Esophagus mucosa (tissue), 1 donor: ENCODE results near the gene MBIP. TPM values are rescaled to one million over a fixed set of nuclear protein-coding genes. Genes with fewer than 3 reads are reported as not detected.
"Not testable (repeated sequence)": the region's sequence is repeated elsewhere in the genome, so short reads cannot be mapped to it uniquely, and the experiment has no call there.

Source experiments
- ATAC-seq: fragments of 200-7000 bp; cut with Tn5 transposase; one replicate; pipeline ENCODE4 v1.9.1; 2020
- total RNA-seq: library from RNA; stranded (reverse); gene quantifications from one replicate; pipeline ENCODE4 v1.2.4, GENCODE V29; 2023
- donor health status: DM: yes; HTN: yes; CAD: no.

MBIP gene, protein sequence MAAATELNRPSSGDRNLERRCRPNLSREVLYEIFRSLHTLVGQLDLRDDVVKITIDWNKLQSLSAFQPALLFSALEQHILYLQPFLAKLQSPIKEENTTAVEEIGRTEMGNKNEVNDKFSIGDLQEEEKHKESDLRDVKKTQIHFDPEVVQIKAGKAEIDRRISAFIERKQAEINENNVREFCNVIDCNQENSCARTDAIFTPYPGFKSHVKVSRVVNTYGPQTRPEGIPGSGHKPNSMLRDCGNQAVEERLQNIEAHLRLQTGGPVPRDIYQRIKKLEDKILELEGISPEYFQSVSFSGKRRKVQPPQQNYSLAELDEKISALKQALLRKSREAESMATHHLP
- 12.5 TPM for total RNA-seq

DNA sequence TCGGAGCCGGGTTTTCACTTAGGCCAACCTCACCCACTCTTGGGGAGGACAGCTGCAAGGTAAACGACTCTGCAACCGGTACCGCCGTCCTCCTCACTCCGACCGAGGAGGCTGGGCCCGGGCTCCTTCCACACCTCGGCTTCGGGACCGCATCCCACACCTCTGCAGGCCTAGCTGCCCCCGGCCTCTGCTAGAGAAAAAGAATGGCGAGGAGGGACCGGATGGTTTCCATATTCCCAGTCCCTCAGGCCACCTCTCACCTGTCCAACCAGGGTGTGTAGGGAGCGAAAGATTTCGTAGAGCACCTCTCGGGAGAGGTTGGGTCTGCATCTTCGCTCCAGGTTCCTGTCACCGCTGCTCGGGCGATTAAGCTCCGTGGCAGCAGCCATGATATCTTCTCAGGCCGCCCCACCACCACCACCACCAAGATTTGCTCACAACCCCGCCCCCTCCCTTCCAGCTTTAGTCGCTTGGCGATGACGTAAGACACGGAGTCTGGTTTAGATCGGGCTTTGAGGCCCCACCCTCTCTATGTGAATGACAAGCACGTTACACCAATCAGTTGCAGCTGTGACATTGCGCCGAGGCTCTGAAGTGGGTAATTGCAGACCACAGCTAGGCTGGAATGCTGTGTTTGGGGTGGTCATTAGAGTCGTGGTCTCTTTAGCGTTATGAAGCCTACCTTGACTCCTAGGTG lies at the start of gene MBIP:
Gene MBIP, minus strand, starts transcription at position 438 of the 697 bp plus-strand sequence. Its CDS starts 49 bp downstream, at position 389.
- peak; percentile 99 for ATAC-seq

DNA sequence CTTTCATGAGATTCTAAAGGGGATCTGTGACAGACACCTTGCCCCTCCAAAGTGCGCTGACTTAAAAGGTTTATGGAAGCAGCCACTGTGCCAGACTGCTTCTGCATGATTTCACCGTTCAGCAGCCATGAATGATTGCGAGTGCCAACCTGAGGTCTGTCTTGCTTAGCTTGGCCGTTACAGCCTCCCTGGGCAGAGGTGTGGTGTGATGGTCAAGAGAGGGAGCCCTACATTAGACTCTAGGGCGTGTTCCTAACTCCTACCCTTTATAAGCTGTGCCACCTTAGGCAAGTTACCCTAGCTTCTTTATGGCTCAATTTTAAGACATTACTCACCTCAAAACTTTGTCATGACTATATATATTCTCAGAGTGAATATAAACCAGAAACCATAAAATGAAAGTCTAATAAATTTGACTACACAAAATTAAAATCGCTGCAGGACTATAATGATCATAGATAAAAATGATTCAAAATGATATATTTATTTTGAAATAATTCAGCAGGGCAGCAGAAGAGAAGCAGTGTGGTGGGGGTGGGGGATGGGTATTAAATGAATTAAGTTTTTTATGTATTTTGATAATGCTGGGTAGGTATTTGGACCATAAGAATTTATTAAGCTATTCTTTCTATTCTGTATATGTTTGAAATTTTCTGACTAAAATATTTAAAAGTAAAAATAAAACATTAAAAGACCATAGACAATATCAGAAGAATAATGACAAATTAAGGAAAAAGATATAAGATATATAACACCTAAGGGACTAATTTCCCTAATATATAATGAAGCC lies 47.7 kb upstream of the MBIP start:
- ATAC-seq: no peak

DNA sequence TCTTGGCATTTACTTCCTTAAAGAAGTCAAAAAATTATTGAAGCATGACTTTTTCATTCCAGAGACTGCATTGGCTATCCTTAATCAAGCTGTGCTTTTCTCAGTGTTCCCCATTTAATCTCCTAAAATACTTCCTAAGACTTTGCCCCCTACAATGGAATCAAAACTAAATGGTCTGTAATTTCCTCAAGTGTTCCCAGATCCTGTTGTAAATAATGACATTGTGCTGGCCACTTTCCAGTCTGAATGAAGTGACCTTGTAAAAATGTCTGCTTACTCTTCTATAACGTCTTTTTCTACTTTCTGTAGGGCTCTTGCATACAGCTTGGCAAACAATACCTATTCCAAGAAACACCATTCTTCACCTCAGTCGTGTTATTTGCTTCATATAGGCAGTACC lies 45.3 kb upstream of the MBIP start:
- ATAC-seq: no peak

DNA sequence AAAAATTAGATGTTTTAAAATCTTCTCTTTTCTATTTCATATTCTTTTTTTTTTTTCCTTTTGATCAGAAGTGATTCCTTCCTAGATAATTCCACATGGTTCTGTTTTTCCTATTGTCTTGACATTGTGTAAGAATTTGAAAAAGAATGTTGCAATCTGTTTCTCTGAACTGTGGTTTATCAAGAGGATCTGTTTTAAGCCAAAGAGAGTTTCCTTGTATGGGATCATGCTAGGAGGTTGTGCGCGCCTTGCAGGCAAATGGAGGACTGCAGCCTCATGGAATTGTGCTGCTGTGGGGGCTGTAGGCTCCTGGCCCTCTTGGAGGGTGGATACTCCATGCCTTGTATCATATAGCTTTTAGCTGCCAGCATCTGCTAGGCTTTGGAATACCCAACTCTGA lies 43.3 kb upstream of the MBIP start:
- ATAC-seq: no peak

DNA sequence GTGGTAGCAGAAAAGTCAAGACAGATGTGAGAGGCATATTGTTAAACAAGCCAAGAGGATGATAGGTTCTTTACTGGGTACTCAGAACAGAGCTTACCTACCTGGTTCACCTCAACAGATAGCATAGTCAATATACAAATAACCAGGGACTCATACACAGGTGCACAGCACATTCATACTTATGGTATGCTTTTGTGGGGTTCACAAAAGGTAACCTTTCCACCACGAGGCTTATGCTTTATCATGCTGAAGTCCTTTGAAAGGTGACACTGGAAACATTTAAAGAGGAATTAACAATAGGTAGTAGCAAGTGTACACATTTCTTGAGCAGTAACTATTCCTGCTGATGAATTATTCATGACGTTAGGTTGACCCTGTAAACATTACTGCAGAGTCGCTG lies 42.2 kb upstream of the MBIP start:
- no peak for ATAC-seq

DNA sequence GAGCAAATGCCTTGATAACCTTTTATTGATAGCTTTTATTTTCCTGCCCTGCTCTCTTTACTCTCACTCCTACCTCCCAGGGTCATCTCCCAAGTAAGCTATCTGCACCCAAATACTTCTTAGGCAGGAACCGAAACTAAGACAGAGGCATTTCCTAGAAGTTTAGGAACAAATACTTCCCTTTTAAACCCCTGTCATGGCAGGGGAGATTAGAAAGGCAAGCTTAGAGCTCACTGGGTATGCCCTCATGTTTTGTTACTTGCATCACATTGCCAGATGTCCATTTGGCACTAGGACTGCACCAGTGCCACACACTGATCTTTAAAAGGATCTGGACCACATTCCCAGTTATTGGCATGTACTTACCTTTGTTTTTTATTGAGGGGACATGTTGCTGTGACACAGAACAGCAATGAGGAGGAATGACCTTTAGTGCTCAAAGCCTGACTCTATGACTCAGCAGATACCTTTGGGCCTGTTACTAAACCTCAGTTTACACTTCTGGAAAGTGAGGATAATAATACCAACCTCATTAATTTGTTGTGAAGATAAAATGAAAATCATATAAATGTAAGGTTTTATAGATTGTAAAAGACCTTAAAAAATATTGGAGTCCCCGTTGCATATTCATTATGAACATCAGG lies 40.9 kb upstream of the MBIP start:
- ATAC-seq: no peak

DNA sequence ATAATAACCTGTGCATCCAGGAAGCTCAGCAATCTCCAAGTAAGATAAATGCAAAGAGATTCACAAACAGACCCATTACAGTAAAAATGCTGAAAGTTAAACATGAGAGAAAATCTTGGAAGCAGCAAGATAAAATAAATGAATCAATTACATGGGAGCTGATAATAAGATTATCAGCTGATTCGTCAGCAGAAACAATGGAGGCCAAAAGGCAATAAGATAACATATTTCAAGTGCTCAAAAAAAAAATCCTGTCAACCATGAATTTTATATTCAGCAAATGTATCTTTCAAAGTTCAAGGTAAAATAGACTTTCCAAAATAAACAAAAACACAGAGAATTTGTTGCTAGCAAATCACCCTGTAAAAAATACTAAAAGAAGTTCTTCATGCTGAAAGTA lies 36.4 kb upstream of the MBIP start:
- no peak for ATAC-seq

DNA sequence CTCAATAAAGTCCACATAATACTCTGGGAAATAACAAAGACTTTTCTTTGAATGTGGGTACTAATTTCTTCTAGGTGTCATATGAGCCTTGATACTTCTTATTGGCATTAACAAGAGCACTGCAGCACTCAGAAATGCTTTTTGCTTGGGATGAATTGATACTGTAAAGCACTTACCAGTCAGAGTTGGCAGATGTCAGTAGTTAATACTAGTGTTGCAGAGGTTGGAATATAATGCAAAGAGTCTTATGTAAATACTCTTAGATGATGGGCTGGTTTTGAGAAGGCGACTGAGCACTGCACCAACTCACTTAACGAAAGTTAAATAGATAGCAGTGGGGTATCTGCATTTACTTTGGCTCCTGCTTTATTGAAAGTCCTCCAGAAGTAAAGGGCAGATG lies 25.6 kb upstream of the MBIP start:
- no peak for ATAC-seq

DNA sequence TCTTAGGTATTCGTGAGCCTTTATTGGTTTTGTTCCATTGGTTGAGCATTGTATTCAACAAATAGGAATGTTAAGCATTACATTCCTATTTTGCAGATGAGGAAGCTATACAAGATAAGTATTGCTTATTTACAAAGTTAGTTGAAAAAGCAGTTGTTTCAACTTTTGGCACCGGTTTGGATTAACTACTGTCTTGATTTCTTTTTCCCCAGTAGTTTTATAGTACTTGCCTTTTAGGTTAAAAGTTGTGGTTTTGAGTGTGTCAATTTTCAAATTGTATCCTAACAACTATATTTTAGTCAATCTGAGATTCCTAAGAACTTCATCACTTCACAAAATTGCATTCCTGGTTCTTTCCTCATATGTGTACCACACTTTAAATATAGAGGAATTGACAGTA lies 23.8 kb upstream of the MBIP start:
- ATAC-seq: no peak

DNA sequence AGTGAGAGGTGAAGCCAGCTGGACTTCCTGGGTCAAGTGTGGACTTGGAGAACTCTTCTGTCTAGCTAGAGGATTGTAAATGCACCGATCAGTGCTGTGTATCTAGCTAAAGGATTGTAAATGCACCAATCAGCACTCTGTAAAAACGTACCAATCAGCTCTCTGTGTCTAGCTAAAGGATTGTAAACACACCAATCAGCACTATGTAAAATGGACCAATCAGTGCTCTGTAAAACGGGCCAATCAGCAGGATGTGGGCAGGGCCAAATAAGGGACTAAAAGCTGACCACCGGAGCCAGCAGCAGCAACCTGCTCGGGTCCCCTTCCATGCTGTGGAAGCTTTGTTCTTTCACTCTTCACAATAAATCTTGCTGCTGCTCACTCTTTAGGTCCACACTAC lies 21.4 kb upstream of the MBIP start:
- not testable (repeated sequence) for ATAC-seq

DNA sequence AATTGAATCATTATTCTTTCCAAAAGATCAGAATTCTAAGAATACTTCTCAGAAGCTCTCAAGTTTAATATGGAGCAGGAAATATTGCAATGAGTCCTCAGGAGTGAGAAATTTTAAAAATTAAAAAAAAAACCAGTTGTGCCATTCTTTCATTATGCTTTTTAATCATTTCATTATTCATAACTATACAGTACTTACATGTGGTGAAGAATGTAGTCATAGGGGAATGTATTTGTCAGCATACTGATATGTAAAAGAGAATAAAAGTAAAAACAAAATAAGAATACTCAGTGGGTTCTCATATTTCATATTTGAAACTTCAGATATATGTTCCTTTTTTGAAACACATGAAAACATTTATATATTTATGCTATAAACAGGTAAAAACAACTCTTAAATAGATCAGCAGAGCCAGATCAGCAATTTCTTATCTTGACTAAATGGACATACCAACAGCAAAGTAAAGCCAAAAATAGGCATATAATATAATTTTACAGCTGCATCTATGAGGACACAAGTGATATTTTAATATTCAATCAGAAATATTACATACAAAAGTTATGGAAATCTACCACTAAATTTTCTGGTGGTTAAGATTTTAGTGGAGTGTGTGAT lies 19.9 kb upstream of the MBIP start:
- no peak for ATAC-seq

DNA sequence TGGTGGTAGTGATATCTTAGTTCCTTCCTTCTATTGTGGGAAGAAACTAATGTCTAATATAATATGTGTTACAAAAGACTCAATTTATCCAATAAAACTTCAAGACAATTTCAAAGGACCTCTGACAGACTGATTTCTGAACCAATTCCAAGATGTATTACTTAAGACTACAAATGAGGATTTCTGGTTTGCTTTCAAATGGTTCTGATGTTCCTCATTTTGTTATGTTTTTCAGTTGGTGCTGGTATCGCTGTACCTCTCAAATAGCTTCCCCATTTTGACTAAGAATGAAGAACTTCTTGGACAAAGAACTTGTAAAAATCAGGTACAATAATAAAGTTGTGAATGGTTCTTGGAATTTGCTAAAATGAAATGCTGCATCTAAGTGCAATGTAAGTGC lies 19.4 kb upstream of the MBIP start:
- ATAC-seq: no peak

DNA sequence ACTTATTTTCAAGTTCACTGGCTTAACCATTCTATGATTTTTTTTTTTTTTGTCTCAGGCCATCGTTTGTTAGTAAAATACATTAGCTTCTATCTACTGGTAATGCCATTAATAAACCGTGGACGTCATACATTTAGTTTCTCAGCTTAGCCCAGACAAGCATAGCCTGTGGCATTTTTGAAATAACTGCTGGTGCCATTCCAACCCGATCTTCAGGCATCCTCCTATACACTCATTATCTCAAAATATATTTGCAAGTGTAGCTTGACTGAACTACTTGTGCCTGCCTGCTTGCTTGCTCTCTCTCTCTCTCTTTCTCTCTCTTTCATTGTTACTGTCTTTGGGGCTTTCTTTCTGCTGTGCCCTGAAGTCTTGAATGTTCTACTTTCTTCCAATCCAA lies 12.7 kb upstream of the MBIP start:
- ATAC-seq: no peak

DNA sequence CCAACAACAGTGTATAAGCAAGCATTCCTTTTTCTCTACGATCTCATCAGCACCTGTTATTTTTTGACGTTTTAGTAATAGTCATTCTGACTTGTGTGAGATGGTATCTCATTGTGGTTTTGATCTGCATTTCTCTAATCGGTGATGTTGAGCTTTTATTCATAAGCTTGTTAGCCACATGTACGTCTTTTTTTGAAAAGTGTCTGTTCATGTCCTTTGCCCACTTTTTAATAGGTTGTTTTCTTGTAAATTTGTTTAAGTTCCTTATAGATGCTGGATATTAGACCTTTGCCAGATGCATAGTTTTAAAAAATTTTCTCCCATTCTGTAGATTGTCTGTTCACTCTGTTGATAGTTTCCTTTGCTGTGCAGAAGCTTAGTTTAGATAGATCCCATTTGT lies 7.1 kb upstream of the MBIP start:
- not testable (repeated sequence) for ATAC-seq

DNA sequence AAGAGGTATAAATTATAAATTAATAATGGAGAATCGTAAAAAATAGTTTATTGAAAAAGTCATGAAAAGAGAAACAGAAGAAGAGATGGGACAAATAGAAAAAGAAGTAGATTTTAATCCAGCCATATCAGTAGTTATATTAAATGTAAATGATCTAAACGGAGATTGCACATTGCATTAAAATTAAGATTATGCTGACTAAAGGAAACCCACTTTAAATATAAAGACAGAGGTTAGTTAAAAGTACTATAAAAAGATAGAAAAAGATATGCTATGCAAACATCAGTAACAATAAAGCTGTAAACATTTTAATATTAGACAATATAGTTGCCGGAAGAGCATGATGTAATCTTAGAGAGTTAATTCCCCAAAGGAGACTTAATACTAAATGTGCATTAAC lies 5.4 kb upstream of the MBIP start:
- ATAC-seq: no peak

DNA sequence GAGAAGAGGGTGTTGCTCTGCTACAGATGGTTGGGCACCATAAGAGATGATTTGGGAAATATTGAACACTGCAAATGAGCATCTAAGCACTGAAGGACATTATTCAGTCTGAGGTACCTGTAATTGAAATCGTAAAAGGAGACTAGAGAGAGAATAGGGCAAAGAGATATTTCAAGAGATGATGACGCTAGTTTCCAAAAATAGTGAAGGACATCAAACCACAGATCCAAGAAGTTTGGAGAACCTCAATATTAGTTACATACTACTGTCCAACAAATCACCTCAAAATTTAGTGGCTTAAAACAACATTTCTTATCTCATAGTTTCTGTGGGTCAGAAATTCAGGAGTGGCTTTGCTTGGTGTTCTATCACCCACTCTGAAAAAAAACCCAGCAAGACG lies 4.5 kb upstream of the MBIP start:
- no peak for ATAC-seq

DNA sequence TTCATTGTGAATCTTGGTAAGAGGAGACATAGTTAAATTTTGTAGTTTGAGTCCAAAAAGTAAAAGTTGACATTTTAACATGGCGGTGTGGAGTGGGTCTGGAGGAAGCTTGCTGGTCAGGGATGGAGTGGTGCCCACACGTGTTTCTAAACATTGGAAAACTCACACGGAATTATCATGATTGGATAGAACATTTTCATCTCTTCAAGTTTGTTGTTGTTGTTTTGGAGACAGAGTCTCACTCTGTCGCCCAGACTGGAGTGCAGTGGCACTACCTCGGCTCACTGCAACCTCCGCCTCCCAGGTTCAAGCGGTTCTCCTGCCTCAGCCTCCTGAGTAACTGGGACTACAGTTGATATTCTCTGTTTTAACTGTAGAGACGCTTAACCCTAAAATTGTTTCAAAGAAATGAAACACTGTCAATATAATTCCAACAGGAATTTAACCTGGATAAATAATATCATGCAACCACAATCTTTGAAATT lies 502 bp upstream of the MBIP start:
- no peak for ATAC-seq

DNA sequence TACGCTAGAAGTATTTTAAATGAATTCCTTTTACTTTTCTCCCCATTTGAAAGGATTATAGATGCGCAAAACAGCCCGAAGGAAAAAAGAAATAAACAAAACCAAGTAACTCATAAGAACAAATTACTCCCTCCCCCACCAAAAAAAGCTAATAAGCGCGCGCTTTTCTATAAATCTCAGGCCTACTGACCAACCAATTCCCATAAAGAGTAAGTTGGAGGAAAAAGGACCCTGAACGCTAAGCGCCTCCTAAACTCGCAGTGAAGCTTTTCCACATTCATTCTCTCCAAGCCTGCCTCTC lies 588 bp downstream of the MBIP start:
- ATAC-seq: no peak

DNA sequence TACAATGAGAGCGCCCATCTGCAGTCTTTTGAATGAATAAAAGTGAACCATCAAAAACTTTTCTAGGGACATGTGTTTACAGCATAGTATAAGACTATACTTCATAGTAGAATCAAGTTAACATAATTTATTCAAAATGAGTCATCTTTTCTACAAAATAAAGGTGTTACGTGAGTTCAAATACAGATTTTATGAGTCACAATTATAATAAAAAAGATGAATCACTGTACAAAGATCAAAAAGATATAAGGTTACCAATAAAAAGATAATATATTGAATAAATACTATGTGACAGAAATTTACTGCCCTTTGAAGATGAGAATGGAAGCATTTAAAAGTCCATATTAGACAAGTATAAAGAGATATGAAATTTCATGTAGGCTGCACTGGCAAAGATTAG lies 2.8 kb downstream of the MBIP start:
- ATAC-seq: peak; percentile 38

DNA sequence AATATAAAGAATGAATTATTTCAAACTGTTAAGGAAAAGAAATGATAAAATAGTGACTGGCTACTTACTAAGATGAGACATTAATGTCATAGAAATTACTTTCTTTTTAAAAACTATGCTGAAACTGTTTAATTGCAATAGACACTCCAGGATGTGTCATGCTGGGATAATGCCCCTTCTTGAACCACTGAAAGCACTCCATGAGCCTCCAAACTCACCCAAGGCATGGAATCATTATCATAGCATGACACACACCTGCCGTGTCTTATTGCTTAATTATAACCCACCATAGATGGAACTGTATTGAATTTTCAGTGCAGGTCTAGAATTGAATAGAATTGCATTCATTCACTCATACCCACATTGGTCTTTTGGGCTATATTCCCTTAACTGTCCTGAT lies 4.3 kb downstream of the MBIP start:
- ATAC-seq: no peak

DNA sequence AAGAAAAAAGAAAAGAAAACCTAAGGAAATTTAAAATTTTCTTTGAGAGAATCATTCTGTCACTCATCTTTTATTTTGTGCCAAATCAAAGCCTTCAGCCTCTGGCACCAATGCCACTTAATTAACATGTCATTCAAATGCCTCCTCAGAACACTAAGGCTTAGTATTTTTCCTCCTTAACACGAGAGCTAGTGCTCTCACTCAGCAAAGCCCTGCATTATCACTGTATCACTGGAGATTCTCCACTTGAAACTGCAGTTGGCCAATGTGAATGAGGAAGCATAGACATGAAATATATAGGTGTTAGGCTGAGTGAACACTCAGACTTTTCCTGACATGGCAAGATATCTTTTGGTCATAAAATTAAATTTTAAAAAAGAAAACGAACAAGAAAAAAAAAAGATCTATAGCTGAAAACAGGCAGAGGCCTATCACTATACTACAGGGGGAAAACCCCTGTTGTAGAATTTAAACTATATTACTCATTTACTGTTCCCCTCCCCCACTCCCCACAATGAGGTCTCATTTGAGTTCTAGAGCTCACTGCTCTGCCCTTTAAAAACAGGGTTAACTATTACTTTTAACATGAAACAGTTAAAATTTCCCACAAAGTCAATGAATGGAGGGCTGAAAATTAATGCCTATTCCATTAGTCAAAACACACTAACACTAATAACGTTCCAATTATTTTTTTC lies 5.1 kb downstream of the MBIP start:
- no peak for ATAC-seq

DNA sequence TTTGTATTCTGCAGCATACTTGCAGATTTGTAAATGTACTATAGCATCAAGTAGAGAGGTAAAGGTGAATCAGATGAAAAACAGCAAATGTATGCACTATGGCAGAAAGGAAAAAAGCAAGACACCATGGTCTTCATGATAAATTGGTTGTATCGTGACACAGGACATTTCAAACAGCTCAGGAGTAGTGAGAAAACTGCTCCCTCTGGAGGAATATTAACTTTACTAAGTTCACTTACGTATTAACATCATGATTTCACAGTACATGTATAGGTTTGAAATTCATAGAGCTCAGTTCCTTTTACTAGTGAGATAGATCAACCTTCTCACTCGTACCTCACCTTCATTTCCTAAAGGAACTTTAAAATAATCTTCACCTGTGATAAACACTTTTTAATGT lies 6.5 kb downstream of the MBIP start:
- ATAC-seq: no peak
